Measurements from ENCODE around the gene CTSW.

CTSW gene

GRCh38 chr11:65928667-65929066, 49.0 kb downstream of the CTSW start:
- DNase-seq (ENCODE audit: low read depth) = no peak

- no peak for DNase-seq (ENCODE audit: low read depth)
Measured at GRCh38 chr11:65931773-65932557, 52.3 kb downstream of the CTSW start.

GRCh38 chr11:65932558-65932919, 52.9 kb downstream of the CTSW start:
- no peak for DNase-seq (ENCODE audit: low read depth)

All from CMK (cell line).